C4-2B (cell line): ENCODE data around the gene CAMK1D.

Source experiments
- H3K27ac ChIP-seq: fragments of 450-650 bp; 2 replicates; pipeline ENCODE4 v1.5.1; 2017
- ZFX ChIP-seq: fragments of 450-650 bp; IDR thresholded peaks from 2 replicates; pipeline ENCODE4 v1.6.1; 2017
- TF ChIP-seq, protein P1 (sequence below): fragments of 450-650 bp; conservative IDR thresholded peaks from 2 replicates; pipeline ENCODE4 v1.5.1; 2017; ENCODE audit warnings: mild to moderate bottlenecking

Gene CAMK1D

DNA sequence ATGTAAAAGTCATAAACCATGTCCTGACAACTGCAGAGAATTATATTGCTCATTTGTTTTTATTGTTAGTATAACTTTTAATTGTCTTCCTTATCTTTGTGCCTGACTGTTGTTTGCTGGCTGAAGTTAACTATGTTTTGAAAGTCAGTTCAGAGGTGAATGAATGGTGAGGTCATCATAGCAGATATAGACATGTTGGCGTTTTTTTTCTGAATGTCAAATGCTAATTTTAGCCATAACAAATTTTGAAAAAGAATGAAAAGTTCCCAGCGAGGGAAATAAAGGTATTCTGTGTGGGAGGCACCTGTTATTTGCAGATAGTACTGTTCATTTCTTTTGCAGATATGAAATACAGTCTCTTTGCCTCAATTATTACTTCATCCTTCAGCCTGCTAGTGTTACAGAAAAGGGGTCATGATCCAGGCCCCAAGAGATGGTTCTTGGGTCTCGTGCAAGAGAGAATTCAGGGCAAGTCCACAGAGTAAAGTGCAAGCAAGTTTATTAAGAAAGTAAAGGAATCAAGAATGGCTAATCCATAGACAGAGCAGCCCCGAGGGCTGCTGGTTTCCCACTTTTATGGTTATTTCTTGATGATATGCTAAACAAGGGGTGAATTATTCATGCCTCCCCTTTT is 96.5 kb downstream of the CAMK1D start:
- TF ChIP-seq, protein P1, sequence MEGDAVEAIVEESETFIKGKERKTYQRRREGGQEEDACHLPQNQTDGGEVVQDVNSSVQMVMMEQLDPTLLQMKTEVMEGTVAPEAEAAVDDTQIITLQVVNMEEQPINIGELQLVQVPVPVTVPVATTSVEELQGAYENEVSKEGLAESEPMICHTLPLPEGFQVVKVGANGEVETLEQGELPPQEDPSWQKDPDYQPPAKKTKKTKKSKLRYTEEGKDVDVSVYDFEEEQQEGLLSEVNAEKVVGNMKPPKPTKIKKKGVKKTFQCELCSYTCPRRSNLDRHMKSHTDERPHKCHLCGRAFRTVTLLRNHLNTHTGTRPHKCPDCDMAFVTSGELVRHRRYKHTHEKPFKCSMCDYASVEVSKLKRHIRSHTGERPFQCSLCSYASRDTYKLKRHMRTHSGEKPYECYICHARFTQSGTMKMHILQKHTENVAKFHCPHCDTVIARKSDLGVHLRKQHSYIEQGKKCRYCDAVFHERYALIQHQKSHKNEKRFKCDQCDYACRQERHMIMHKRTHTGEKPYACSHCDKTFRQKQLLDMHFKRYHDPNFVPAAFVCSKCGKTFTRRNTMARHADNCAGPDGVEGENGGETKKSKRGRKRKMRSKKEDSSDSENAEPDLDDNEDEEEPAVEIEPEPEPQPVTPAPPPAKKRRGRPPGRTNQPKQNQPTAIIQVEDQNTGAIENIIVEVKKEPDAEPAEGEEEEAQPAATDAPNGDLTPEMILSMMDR = no peak
- no peak for TF ChIP-seq ZFX

DNA sequence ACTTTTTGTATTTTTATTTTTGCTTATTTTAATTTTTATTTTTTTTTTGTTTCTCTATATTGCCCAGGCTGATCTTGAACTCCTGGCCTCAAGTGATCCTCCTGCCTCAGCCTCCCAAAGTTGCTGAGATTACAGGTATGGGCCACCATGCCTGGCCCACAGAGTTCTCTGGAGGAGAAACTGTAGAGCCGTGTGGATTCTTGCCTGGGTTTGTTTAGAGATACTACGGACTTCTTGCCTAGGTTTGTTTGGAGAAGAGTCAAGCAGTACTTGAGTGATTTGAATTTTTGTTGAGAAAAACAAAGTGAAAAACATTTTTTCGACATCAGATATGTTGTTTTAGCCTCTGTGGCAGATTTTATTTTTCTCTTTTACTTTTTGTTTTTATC is 99.0 kb downstream of the CAMK1D start:
- no peak overlapping the region for H3K27ac ChIP-seq
- TF ChIP-seq ZFX = no peak
- TF ChIP-seq, protein P1 = no peak

More for the DNA sequence above, 96.5 kb downstream of the CAMK1D start:
- no peak overlapping the region for H3K27ac ChIP-seq

DNA sequence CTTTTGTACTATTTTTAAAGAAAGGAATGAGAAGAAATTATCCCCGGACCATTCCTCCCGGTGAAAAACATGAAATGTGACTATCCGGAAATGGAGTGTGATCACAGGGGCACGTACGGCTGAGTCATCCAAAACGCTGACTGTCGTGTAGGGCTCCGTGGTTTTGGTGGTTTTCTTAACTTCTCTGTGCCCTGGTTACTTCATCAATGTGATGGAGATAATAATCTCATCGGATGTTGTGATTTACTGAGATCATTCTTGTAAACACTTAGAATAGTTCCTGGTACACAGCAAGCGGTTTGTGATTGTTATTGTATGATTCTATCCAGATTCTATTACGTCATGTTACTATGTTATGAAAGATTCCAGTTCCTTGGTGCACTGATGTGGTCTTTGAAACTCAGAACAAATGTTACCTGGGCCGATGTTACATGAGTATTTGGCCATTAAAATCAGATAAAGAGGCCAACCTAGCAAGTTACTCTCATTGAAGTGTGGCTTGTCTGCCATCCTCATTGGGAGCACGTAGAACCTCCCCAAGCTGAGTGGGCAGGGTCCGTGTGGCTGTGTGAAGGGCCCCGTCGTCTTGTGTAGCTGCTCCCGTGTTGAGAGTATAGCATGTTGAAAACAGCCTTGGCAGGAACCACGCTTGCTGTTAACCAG is 99.5 kb downstream of the CAMK1D start:
- no peak for TF ChIP-seq ZFX
- TF ChIP-seq, protein P1 = no peak
- H3K27ac ChIP-seq = no peak overlapping the region

DNA sequence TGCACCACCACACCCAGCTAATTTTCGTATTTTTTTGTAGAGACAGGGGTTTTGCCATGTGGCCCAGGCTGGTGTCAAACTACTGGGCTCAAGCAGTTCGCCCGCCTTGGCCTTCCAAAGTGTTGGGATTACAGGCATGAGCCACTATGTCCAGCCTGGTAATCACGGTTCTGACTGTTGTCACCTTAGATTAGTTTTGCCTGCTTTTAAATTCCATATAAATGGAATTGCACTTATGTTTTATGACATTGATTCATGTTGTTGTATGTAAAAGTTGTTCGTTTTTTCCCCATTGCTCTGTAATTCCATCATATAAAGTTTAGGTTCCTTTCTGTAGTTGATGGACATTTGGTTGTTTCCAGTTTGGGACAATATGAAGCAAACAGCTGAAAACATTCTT is 106.0 kb downstream of the CAMK1D start:
- H3K27ac ChIP-seq = peak overlapping the region; percentile 4; the same call in 1 of the 2 replicates
- TF ChIP-seq ZFX = no peak
- TF ChIP-seq, protein P1 = no peak

DNA sequence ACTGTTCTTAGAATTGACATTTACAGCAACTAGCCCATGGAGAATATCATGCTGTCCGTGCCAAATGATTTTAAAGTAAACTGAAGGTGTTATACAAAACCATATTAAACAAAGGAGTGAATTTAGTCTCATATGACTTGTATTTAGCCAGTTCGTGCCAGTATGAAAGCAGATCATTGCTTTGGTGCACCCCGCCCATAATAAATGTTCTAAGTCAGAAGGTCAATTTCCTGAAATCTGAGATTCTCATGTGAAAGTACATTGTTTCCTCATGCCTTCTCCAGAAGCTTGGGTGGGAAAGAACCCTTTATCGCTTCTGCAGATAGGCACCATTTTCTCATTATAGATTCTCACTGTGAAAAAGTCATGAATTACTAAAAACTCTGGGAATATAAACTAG is 106.4 kb downstream of the CAMK1D start:
- TF ChIP-seq, protein P1 = no peak
- no peak for TF ChIP-seq ZFX

DNA sequence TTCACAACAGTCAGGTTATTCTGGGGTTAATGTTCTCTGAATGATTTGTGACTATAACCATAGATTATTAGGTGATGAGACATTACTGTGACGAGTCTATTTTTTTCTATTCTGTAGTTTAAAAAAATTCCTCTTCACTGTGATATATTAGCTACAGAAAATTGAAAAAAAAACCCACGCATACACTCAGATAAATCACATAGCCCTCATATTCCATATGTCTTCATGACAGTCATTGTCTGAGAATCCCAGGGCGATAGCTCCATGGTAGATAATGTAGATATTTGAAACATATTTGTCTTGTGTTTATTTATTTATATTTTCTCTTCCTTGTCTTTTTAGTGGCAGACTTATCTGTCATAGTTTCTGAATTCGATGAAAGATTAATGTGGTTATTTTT is 110.0 kb downstream of the CAMK1D start:
- H3K27ac ChIP-seq = no peak overlapping the region
- no peak for TF ChIP-seq ZFX
- TF ChIP-seq, protein P1 = no peak

More for the DNA sequence above, 106.4 kb downstream of the CAMK1D start:
- H3K27ac ChIP-seq = no peak overlapping the region

DNA sequence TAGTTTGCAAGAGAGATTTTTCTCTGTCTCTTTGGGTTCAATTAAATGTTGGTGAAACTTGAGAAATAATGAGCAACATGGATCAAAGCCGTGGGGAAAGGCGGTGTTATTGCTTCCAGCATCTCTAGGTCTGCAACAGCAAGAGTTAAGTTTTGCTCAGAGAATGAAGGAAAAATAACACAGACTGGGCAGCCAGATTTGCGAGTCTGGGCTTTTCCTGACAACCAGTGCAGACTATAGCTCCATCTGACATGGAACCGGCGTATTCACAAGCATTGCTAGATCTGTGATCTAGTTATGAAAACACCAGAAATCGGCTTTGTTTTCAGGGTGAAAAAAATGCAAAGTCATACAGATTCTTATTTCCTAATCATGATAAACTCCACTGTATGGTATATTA is 110.4 kb downstream of the CAMK1D start:
- no peak for TF ChIP-seq ZFX
- TF ChIP-seq, protein P1 = no peak
- H3K27ac ChIP-seq = no peak overlapping the region
